ENCODE measurements around the gene STK17B.

The STK17B gene

DNA sequence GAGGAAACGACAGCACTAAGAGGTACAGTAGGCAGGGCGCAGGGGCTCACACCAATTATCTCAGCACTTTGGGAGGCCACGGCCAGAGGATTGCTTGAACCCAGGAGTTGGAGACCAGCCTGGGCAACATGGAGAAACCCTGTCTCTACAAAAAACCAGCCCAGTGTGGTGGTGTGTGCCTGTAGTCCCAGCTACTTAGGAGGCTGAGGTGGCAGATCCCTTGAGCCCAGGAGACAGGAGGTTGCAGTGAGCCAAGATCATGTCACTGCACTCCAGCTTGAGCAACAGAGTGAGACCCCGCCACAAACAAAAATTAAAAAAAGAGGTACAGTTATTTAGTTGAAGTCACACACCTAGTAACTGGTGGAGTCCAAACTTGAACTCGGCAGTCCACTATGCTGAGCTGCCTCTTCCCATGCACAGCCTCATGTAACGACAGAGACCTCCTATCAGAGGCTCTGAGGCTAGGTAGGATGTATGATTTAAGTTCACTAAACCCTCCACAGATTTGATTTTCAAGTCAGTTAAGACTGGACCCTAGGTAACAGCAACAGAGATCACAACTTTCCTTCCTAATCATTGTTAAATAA is 8.7 kb downstream of the STK17B start:
- Histone ChIP-seq H3K9me3 (ENCODE audit: control insufficient read depth, low read length) (no peaks in the 10 kb centered on the region), H3K27ac (ENCODE audit: insufficient read depth, low read depth, low read length, poor library complexity, severe bottlenecking) (no peak overlapping the region), H3K4me1 (ENCODE audit: control insufficient read depth, insufficient read depth, low read length) (peaks cover 11% of the 10 kb centered on the region), H3K27me3 (ENCODE audit: control insufficient read depth, insufficient read depth, low read length, poor library complexity, severe bottlenecking) (no peaks in the 10 kb centered on the region), H3K4me3 (ENCODE audit: insufficient read depth, low read depth, low read length) (no peak overlapping the region), H3K36me3 (ENCODE audit: control insufficient read depth, insufficient read depth, low read length) (peaks cover 4% of the 10 kb centered on the region)
- 90 to 95% methylated on average over 5 to 6 of the region's 6 CpGs for WGBS, 2 experiments

DNA sequence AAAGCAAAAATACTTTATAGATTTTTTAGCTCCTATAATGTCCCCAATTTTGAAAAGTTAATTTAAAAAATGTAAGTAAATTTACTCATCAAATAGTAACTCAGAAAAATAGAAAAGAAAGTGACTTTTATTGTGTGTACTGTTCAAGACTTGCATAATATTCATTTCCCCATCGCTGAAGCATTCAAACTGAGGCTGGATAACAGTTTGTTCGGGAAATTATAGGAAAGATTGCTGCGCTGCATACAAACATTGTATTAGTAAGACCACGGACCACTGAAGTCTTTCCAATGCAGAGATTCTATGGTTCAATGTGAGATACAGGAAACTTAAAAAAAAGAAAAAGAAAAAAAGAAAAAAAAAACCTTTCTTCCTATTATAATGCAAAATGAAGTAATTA is 10.4 kb downstream of the STK17B start:
- no peaks in the 10 kb centered on the region for H3K27me3 ChIP-seq (ENCODE audit: control insufficient read depth, insufficient read depth, low read length, poor library complexity, severe bottlenecking)
- WGBS, 2 experiments = 95 to 99% methylated on average over 4 of the region's 4 CpGs
- no peak overlapping the region for H3K27ac ChIP-seq (ENCODE audit: insufficient read depth, low read depth, low read length, poor library complexity, severe bottlenecking)
- H3K9me3 ChIP-seq (ENCODE audit: control insufficient read depth, low read length) = no peaks in the 10 kb centered on the region
- no peak overlapping the region for H3K4me3 ChIP-seq (ENCODE audit: insufficient read depth, low read depth, low read length)
- H3K4me1 ChIP-seq (ENCODE audit: control insufficient read depth, insufficient read depth, low read length) = peaks cover 3% of the 10 kb centered on the region
- peaks cover 4% of the 10 kb centered on the region for H3K36me3 ChIP-seq (ENCODE audit: control insufficient read depth, insufficient read depth, low read length)

DNA sequence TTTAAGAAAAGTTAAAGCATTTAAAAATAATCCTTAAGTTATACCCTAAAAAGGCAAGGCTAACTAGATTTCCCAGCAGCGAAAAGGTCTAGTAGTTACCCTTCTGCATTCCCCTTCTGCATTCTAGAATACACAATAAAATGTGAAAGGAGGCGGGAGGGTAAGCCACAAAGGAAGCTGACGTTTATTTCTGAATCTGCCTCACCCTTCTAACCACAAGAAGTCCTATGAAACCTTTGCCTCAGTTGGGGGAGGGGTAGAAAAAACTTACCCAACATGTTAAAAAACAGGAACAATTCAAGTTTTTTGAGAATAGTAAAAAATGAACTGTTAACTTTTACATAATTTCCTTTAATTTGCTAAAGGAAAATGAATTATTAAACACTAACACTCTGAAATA is 11.3 kb downstream of the STK17B start:
- H3K36me3 ChIP-seq (ENCODE audit: control insufficient read depth, insufficient read depth, low read length) = peaks cover 4% of the 10 kb centered on the region
- H3K27ac ChIP-seq (ENCODE audit: insufficient read depth, low read depth, low read length, poor library complexity, severe bottlenecking) = no peak overlapping the region
- 73 to 89% methylated on average over 3 of the region's 3 CpGs for WGBS, 2 experiments

DNA sequence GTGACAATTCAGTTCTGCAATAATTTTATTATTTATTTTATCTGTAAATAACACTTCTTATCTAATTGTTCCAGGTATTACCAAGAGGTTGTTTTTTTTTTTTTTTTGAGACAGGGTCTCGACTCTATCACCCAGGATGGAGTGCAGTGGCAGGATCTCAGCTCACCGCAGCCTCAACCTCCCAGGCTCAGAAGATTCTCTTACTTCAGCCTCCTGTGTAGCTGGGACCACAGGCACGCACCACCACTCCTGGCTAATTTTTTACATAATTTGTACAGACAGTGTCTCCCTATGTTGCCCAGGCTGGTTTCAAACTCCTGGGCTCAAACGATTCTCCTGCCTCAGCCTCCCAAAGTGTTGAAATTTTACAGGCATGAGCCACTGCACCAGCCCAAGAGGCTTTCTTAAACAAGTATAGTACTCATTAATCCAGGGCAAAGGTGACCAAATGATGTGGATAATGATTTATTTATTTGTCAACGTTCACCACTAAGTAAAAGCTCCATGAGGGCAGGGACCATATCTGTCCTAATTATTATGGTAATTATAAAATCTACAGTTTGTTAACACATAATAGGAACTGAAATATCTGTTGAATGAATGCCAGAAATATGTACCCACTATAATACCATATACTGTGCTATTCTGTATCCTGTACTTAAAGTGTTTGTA is 12.0 kb downstream of the STK17B start:
- peaks cover 4% of the 10 kb centered on the region for H3K36me3 ChIP-seq (ENCODE audit: control insufficient read depth, insufficient read depth, low read length)
- no peaks in the 10 kb centered on the region for H3K9me3 ChIP-seq (ENCODE audit: control insufficient read depth, low read length)
- WGBS, 2 experiments = 92 to 95% methylated on average over 4 to 5 of the region's 5 CpGs
- no peak overlapping the region for H3K27ac ChIP-seq (ENCODE audit: insufficient read depth, low read depth, low read length, poor library complexity, severe bottlenecking)
- H3K4me1 ChIP-seq (ENCODE audit: control insufficient read depth, insufficient read depth, low read length) = peaks cover 3% of the 10 kb centered on the region
- H3K4me3 ChIP-seq (ENCODE audit: insufficient read depth, low read depth, low read length) = no peak overlapping the region
- no peaks in the 10 kb centered on the region for H3K27me3 ChIP-seq (ENCODE audit: control insufficient read depth, insufficient read depth, low read length, poor library complexity, severe bottlenecking)

More for the DNA sequence above, 11.3 kb downstream of the STK17B start:
- no peaks in the 10 kb centered on the region for H3K9me3 ChIP-seq (ENCODE audit: control insufficient read depth, low read length)
- no peak overlapping the region for H3K4me3 ChIP-seq (ENCODE audit: insufficient read depth, low read depth, low read length)
- peaks cover 3% of the 10 kb centered on the region for H3K4me1 ChIP-seq (ENCODE audit: control insufficient read depth, insufficient read depth, low read length)
- no peaks in the 10 kb centered on the region for H3K27me3 ChIP-seq (ENCODE audit: control insufficient read depth, insufficient read depth, low read length, poor library complexity, severe bottlenecking)

DNA sequence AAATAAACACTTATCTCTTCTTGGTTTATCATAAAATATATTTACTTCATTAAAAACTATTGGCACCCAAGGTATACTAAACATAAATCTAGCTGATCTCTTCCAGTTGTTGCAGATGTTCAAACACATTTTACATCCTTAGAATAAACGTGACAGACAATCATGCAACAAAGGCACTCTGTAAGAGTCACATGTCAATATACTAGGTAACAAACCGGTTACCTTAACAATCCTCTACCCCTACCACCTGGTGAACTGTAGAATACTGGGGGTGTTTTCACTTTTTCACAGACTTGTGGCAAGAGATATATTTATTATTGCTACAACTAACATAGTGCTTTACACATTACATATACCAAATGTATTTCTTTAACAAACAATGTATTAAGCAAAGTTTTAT is 15.8 kb downstream of the STK17B start:
- no peak overlapping the region for H3K4me3 ChIP-seq (ENCODE audit: insufficient read depth, low read depth, low read length)
- no peaks in the 10 kb centered on the region for H3K27me3 ChIP-seq (ENCODE audit: control insufficient read depth, insufficient read depth, low read length, poor library complexity, severe bottlenecking)
- H3K27ac ChIP-seq (ENCODE audit: insufficient read depth, low read depth, low read length, poor library complexity, severe bottlenecking) = no peak overlapping the region
- no peaks in the 10 kb centered on the region for H3K9me3 ChIP-seq (ENCODE audit: control insufficient read depth, low read length)
- WGBS, 2 experiments = 47 to 88% methylated on average over 1 to 2 of the region's 2 CpGs
- H3K36me3 ChIP-seq (ENCODE audit: control insufficient read depth, insufficient read depth, low read length) = no peaks in the 10 kb centered on the region
- H3K4me1 ChIP-seq (ENCODE audit: control insufficient read depth, insufficient read depth, low read length) = peaks cover 3% of the 10 kb centered on the region

DNA sequence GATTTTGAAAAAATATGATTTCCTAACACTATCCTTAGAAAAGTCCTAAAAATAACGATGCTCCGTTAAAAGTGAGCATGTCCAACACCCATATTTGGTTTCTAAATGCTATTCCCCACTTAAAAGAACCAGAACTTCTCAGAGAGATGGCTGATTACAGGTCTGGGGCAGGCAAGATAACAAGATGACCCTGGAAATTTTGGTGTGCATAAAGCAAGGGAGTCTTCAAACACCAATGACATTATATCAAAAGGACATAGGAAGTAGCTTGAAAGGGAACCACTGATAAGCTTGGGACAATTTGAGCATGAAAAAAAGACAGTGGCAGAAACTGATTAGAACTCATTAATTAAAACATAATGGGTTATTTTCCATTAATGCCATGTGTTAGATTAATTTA is 17.9 kb downstream of the STK17B start:
- no peak overlapping the region for H3K4me3 ChIP-seq (ENCODE audit: insufficient read depth, low read depth, low read length)
- 94 to 97% methylated on average over 2 of the region's 2 CpGs for WGBS, 2 experiments

DNA sequence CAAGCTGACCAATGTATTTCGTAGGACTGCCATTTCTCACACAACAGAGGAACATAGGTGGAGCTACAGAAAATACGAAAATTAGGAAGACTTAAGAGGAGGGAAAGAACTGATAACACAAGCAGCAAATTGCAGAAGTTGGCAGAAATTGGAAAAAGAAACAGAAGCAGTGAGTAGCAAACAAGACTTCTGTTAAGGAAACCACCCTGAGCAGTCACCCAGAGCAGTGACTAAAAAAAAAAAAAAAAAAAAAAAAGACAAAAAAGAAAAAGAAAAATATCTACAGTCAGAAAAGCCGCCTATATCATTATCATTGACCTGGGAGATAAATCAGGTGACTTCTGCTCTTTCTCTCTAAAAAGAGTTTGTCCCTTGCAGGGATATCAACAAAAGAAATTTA is 21.4 kb downstream of the STK17B start:
- no peak overlapping the region for H3K4me3 ChIP-seq (ENCODE audit: insufficient read depth, low read depth, low read length)
- 81 to 100% methylated on average over 3 of the region's 3 CpGs for WGBS, 2 experiments
- H3K27ac ChIP-seq (ENCODE audit: insufficient read depth, low read depth, low read length, poor library complexity, severe bottlenecking) = no peak overlapping the region
- H3K4me1 ChIP-seq (ENCODE audit: control insufficient read depth, insufficient read depth, low read length) = no peaks in the 10 kb centered on the region
- H3K9me3 ChIP-seq (ENCODE audit: control insufficient read depth, low read length) = no peaks in the 10 kb centered on the region
- no peaks in the 10 kb centered on the region for H3K36me3 ChIP-seq (ENCODE audit: control insufficient read depth, insufficient read depth, low read length)
- H3K27me3 ChIP-seq (ENCODE audit: control insufficient read depth, insufficient read depth, low read length, poor library complexity, severe bottlenecking) = no peaks in the 10 kb centered on the region

More for the DNA sequence above, 17.9 kb downstream of the STK17B start:
- Histone ChIP-seq H3K4me1 (ENCODE audit: control insufficient read depth, insufficient read depth, low read length) (no peaks in the 10 kb centered on the region), H3K27me3 (ENCODE audit: control insufficient read depth, insufficient read depth, low read length, poor library complexity, severe bottlenecking) (no peaks in the 10 kb centered on the region), H3K27ac (ENCODE audit: insufficient read depth, low read depth, low read length, poor library complexity, severe bottlenecking) (no peak overlapping the region), H3K9me3 (ENCODE audit: control insufficient read depth, low read length) (no peaks in the 10 kb centered on the region), H3K36me3 (ENCODE audit: control insufficient read depth, insufficient read depth, low read length) (no peaks in the 10 kb centered on the region)

DNA sequence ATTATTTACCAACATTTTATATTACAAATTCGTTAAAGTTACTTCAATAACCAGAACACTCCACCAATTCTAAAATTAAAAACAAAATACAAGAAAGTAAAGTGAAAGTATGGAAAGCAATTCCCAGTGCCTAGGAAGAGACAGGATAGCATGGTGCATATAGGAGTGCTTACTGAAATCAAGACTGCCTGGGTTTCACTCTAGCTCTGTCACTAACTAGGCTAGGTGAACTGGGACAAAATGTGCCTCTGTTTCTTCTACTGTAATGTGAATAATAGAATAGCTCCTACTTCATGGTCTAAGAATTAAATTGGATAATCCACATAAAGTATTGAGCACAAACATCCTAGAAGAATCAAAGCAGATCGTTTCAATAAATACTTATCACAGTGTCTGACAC is 22.6 kb downstream of the STK17B start:
- no peak overlapping the region for H3K27ac ChIP-seq (ENCODE audit: insufficient read depth, low read depth, low read length, poor library complexity, severe bottlenecking)
- no peak overlapping the region for H3K4me3 ChIP-seq (ENCODE audit: insufficient read depth, low read depth, low read length)
- H3K9me3 ChIP-seq (ENCODE audit: control insufficient read depth, low read length) = no peaks in the 10 kb centered on the region
- H3K4me1 ChIP-seq (ENCODE audit: control insufficient read depth, insufficient read depth, low read length) = no peaks in the 10 kb centered on the region
- 93 to 94% methylated on average over 1 of the region's 2 CpGs for WGBS, 2 experiments
- H3K27me3 ChIP-seq (ENCODE audit: control insufficient read depth, insufficient read depth, low read length, poor library complexity, severe bottlenecking) = no peaks in the 10 kb centered on the region
- H3K36me3 ChIP-seq (ENCODE audit: control insufficient read depth, insufficient read depth, low read length) = no peaks in the 10 kb centered on the region

DNA sequence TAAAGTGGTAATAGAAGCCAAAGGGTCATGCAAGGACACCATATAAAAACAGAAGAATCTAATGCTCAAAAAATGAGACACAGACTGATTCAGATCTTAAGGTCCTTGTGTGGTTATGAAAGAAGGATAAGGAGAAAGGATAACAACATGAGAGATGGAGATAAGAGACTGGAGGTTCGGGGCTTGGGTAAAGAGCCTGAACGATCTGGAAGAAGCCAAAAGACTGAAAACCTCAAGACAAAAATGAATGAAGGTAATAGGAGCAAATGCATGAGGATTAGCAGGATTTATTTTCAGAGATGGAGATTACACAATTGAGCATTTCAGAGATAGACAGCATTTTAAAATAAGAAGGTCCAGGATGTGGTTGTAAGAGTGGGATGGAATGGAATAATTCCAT is 26.1 kb downstream of the STK17B start:
- no peaks in the 10 kb centered on the region for H3K27me3 ChIP-seq (ENCODE audit: control insufficient read depth, insufficient read depth, low read length, poor library complexity, severe bottlenecking)
- H3K4me3 ChIP-seq (ENCODE audit: insufficient read depth, low read depth, low read length) = no peak overlapping the region
- no peaks in the 10 kb centered on the region for H3K36me3 ChIP-seq (ENCODE audit: control insufficient read depth, insufficient read depth, low read length)
- H3K4me1 ChIP-seq (ENCODE audit: control insufficient read depth, insufficient read depth, low read length) = no peaks in the 10 kb centered on the region
- H3K9me3 ChIP-seq (ENCODE audit: control insufficient read depth, low read length) = no peaks in the 10 kb centered on the region
- 91 to 95% methylated on average over 2 of the region's 2 CpGs for WGBS, 2 experiments
- no peak overlapping the region for H3K27ac ChIP-seq (ENCODE audit: insufficient read depth, low read depth, low read length, poor library complexity, severe bottlenecking)

DNA sequence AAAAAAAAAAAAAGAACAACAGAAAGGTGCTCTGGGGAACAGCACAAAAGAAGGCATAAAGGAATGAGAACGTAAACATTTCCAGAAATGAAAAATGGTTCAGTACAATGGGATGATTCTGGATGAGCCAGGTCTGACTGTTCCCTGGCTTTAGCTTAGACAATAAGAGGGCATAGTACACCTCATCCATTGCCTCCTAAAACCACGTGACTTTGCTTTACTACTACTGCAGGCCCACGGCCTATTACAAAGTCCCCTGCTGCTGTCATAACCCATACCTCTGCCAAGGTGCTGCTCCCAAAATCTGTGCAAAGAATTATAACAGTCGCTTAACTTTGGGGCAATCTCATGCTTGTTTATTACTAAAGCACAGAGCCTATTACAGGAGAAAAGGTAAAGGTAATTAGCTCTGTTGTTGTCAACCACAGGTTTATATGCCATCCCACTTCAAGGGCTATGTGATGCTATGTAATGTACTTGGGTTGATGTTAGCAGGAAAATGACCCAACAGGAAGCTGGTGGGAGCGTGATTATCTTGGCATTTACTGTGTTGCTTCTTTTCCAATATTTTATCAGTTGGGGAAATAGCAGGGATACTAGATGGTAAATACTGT is 26.8 kb downstream of the STK17B start:
- H3K9me3 ChIP-seq (ENCODE audit: control insufficient read depth, low read length) = no peaks in the 10 kb centered on the region
- no peaks in the 10 kb centered on the region for H3K36me3 ChIP-seq (ENCODE audit: control insufficient read depth, insufficient read depth, low read length)
- no peak overlapping the region for H3K4me3 ChIP-seq (ENCODE audit: insufficient read depth, low read depth, low read length)
- no peaks in the 10 kb centered on the region for H3K4me1 ChIP-seq (ENCODE audit: control insufficient read depth, insufficient read depth, low read length)
- no peaks in the 10 kb centered on the region for H3K27me3 ChIP-seq (ENCODE audit: control insufficient read depth, insufficient read depth, low read length, poor library complexity, severe bottlenecking)
- WGBS, 2 experiments = 94 to 98% methylated on average over 5 of the region's 5 CpGs
- no peak overlapping the region for H3K27ac ChIP-seq (ENCODE audit: insufficient read depth, low read depth, low read length, poor library complexity, severe bottlenecking)

All from ectodermal cell (in vitro differentiated cells).